SKM-1 (cell line): ENCODE results near the gene GLB1L3.
"Not testable (repeated sequence)": the region's sequence is repeated elsewhere in the genome, so short reads cannot be mapped to it uniquely, and the experiment has no call there.

Experiments used
- DNase-seq: peaks from one replicate; lab custom pipeline; 2025; ENCODE audit not compliant: unreplicated experiment; lab: John Stamatoyannopoulos, UW

Gene GLB1L3

GRCh38 chr11:134272381-134273316, 3.5 kb upstream of the GLB1L3 start:
- no peak for DNase-seq

GRCh38 chr11:134273317-134273712, 2.9 kb upstream of the GLB1L3 start:
- no peak for DNase-seq

- no peak for DNase-seq
Measured at GRCh38 chr11:134275188-134275533, 1.0 kb upstream of the GLB1L3 start.

- DNase-seq = no peak
Measured at GRCh38 chr11:134276396-134277182, 410 bp downstream of the GLB1L3 start.

- no peak for DNase-seq
Measured at GRCh38 chr11:134277183-134278001, 1.2 kb downstream of the GLB1L3 start.

- DNase-seq = no peak
Measured at GRCh38 chr11:134278356-134278755, 2.2 kb downstream of the GLB1L3 start.

- DNase-seq = not testable (repeated sequence)
Measured at GRCh38 chr11:134281635-134282034, 5.5 kb downstream of the GLB1L3 start.

- DNase-seq = no peak
Measured at GRCh38 chr11:134282121-134283045, 6.2 kb downstream of the GLB1L3 start.

GRCh38 chr11:134283461-134284230, 7.5 kb downstream of the GLB1L3 start:
- DNase-seq = no peak

- DNase-seq = not testable (repeated sequence)
Measured at GRCh38 chr11:134284349-134284748, 8.2 kb downstream of the GLB1L3 start.

- no peak for DNase-seq
Measured at GRCh38 chr11:134287561-134287960, 11.4 kb downstream of the GLB1L3 start.

GRCh38 chr11:134288486-134288885, 12.3 kb downstream of the GLB1L3 start:
- no peak for DNase-seq

GRCh38 chr11:134289167-134289566, 13.0 kb downstream of the GLB1L3 start:
- DNase-seq = no peak

GRCh38 chr11:134289789-134290188, 13.6 kb downstream of the GLB1L3 start:
- no peak for DNase-seq

- DNase-seq = no peak
Measured at GRCh38 chr11:134290646-134291045, 14.5 kb downstream of the GLB1L3 start.

- no peak for DNase-seq
Measured at GRCh38 chr11:134291196-134291595, 15.0 kb downstream of the GLB1L3 start.

- DNase-seq = no peak
Measured at GRCh38 chr11:134292661-134293060, 16.5 kb downstream of the GLB1L3 start.

- DNase-seq = no peak
Measured at GRCh38 chr11:134293119-134294113, 17.2 kb downstream of the GLB1L3 start.
